Measurements from ENCODE around the gene CHCHD6. TPM values are rescaled to one million over a fixed set of nuclear protein-coding genes. Genes with fewer than 3 reads are reported as not detected.
"Not testable (repeated sequence)": the region's sequence is repeated elsewhere in the genome, so short reads cannot be mapped to it uniquely, and the experiment has no call there.

CHCHD6 gene
- total RNA-seq, 4 donors from 2014 or later: 6.4 to 14.2 (median 10.3) TPM; not detected in 1

DNA sequence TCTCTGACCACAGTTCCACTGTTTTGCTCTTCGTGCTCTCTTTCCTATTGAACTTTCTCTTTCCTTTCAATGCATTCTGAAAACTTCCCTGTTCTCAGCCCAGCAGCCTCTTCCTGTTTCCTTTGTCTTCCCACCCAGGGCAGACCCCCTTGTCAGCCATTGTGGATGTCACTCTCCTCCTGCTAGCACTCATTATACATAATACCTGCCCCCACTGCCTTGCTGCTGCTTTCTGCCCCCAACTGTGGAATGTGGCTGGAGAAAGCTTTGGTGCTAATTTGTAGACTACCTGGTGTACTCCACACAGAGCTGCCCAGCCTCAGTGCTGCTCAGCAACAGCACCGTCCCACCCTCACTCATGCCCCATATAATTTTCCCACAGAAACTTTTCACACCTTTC, 80.2 kb downstream of the CHCHD6 start:
- TF ChIP-seq POLR2A (IDR thresholded peaks at IDR 0.05): no peak
- TF ChIP-seq, protein P1, sequence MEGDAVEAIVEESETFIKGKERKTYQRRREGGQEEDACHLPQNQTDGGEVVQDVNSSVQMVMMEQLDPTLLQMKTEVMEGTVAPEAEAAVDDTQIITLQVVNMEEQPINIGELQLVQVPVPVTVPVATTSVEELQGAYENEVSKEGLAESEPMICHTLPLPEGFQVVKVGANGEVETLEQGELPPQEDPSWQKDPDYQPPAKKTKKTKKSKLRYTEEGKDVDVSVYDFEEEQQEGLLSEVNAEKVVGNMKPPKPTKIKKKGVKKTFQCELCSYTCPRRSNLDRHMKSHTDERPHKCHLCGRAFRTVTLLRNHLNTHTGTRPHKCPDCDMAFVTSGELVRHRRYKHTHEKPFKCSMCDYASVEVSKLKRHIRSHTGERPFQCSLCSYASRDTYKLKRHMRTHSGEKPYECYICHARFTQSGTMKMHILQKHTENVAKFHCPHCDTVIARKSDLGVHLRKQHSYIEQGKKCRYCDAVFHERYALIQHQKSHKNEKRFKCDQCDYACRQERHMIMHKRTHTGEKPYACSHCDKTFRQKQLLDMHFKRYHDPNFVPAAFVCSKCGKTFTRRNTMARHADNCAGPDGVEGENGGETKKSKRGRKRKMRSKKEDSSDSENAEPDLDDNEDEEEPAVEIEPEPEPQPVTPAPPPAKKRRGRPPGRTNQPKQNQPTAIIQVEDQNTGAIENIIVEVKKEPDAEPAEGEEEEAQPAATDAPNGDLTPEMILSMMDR (IDR thresholded peaks at IDR 0.05): no peak
- no peak overlapping the region for H3K4me3 ChIP-seq
- no peak for DNase-seq
- intact Hi-C loops (cut with DNase I; ENCODE audit: low total_unique reads): no loop called here
- H3K4me1 ChIP-seq: peaks cover 0 to 3% of the 10 kb centered on the region in 2 donors
- no peaks in the 10 kb centered on the region for H3K9me3 ChIP-seq
- no peak overlapping the region for H3K27ac ChIP-seq
- H3K36me3 ChIP-seq: no peaks in the 10 kb centered on the region
- no peaks in the 10 kb centered on the region for H3K27me3 ChIP-seq

DNA sequence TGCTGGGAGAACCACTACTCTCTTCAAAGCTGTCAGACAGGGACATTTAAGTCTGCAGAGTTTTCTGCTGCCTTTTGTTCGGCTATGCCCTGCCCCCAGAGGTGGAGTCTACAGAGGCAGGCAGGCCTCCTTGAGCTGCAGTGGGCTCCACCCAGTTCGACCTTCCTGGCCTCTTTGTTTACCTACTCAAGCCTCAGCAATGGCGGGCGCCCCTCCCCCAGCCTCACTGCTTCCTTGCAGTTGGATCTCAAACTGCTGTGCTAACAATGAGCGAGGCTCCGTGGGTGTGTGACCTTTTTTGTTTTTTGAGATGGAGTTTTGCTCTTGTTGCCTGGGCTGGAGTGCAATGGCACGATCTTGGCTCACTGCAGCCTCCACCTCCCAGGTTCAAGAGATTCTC, 87.3 kb downstream of the CHCHD6 start:
- H3K4me1 ChIP-seq; DNase-seq; H3K27me3 ChIP-seq; H3K9me3 ChIP-seq; H3K36me3 ChIP-seq; H3K4me3 ChIP-seq; H3K27ac ChIP-seq; intact Hi-C loops (cut with DNase I; ENCODE audit: low total_unique reads): not testable (repeated sequence)

GRCh38 chr3:126792998-126793397, 89.0 kb downstream of the CHCHD6 start:
- H3K27ac ChIP-seq: no peak overlapping the region
- no peaks in the 10 kb centered on the region for H3K4me1 ChIP-seq
- H3K9me3 ChIP-seq: peaks cover 0 to 5% of the 10 kb centered on the region in 2 donors
- H3K4me3 ChIP-seq: no peak overlapping the region
- TF ChIP-seq POLR2A (IDR thresholded peaks at IDR 0.05): no peak
- TF ChIP-seq, protein P1 (IDR thresholded peaks at IDR 0.05): no peak
- no peaks in the 10 kb centered on the region for H3K27me3 ChIP-seq
- H3K36me3 ChIP-seq: no peaks in the 10 kb centered on the region
- DNase-seq: no peak
- intact Hi-C loops (cut with DNase I; ENCODE audit: low total_unique reads): no loop called here

GRCh38 chr3:126797563-126797962, 93.5 kb downstream of the CHCHD6 start:
- Histone ChIP-seq H3K27ac (no peak overlapping the region), H3K4me3 (no peak overlapping the region), H3K4me1 (no peaks in the 10 kb centered on the region), H3K36me3 (no peaks in the 10 kb centered on the region), H3K27me3 (no peaks in the 10 kb centered on the region), H3K9me3 (peaks cover 0 to 5% of the 10 kb centered on the region in 2 donors)
- TF ChIP-seq POLR2A (IDR thresholded peaks at IDR 0.05): no peak
- TF ChIP-seq, protein P1 (IDR thresholded peaks at IDR 0.05): no peak
- DNase-seq: no peak
- intact Hi-C loops (cut with DNase I; ENCODE audit: low total_unique reads): no loop called here

DNA sequence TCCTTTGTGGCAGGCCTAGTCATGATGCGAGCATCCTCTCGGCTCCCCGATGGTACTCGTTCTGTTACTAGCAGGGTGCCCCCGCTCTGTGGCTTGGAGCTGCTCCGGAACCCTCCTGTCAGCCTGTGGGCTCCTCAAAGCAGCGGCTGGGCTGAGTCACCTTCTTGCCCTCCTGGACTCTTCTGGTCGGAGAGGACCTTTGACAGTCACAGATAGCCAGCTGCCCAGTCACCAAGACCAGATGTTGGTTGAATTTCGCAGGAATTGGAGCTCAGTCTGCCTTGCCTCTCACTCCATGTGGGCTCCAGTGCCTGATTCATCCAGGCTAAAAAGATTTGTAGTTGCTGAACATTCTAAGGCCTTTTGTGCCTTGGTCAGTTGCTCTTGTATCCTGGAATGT, 94.5 kb downstream of the CHCHD6 start:
- no peaks in the 10 kb centered on the region for H3K4me1 ChIP-seq
- no peaks in the 10 kb centered on the region for H3K27me3 ChIP-seq
- intact Hi-C loops (cut with DNase I; ENCODE audit: low total_unique reads): no loop called here
- no peaks in the 10 kb centered on the region for H3K36me3 ChIP-seq
- H3K27ac ChIP-seq: no peak overlapping the region
- no peak for DNase-seq
- TF ChIP-seq POLR2A (IDR thresholded peaks at IDR 0.05): no peak
- TF ChIP-seq, protein P1 (IDR thresholded peaks at IDR 0.05): no peak
- no peak overlapping the region for H3K4me3 ChIP-seq
- no peaks in the 10 kb centered on the region for H3K9me3 ChIP-seq

GRCh38 chr3:126799099-126799498, 95.1 kb downstream of the CHCHD6 start:
- no peaks in the 10 kb centered on the region for H3K36me3 ChIP-seq
- no peaks in the 10 kb centered on the region for H3K9me3 ChIP-seq
- no peak for TF ChIP-seq POLR2A (IDR thresholded peaks at IDR 0.05)
- no peaks in the 10 kb centered on the region for H3K4me1 ChIP-seq
- H3K27me3 ChIP-seq: no peaks in the 10 kb centered on the region
- intact Hi-C loops (cut with DNase I; ENCODE audit: low total_unique reads): no loop called here
- no peak overlapping the region for H3K27ac ChIP-seq
- H3K4me3 ChIP-seq: no peak overlapping the region
- DNase-seq: no peak

DNA sequence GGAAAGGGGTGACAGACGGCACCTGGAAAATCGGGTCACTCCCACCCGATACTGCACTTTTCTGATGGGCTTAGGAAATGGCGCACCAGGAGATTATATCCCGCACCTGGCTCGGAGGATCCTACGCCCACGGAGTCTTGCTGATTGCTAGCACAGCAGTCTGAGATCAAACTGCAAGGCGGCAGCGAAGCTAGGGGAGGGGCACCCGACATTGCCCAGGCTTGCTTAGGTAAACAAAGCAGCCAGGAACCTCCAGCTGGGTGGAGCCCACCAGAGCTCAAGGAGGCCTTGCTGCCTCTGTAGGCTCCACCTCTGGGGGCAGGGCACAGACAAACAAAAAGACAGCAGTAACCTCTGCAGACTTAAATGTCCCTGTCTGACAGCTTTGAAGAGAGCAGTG, 97.3 kb downstream of the CHCHD6 start:
- H3K4me1 ChIP-seq; DNase-seq; H3K27ac ChIP-seq; H3K9me3 ChIP-seq; intact Hi-C loops (cut with DNase I; ENCODE audit: low total_unique reads); H3K27me3 ChIP-seq; H3K4me3 ChIP-seq; H3K36me3 ChIP-seq: not testable (repeated sequence)
